HepG2 (cell line): ENCODE data around the gene C9orf50. TPM values are rescaled to one million over a fixed set of nuclear protein-coding genes. Genes with fewer than 3 reads are reported as not detected.

Experiments used
- E2F2 ChIP-seq: sonication (generic); formaldehyde crosslinking; IDR thresholded peaks from 2 replicates; pipeline ENCODE4 v1.4.0; 2020; ENCODE audit warnings: missing genetic modification reagents, borderline replicate concordance
- KMT2A ChIP-seq: sonication (generic); formaldehyde crosslinking; IDR thresholded peaks from 2 replicates; pipeline ENCODE4 v1.4.0; 2020; ENCODE audit warnings: missing genetic modification reagents
- NCOA5 ChIP-seq: sonication (generic); formaldehyde crosslinking; IDR thresholded peaks from 2 replicates; pipeline ENCODE4 v1.4.0; 2020; ENCODE audit warnings: missing genetic modification reagents
- PAWR ChIP-seq: sonication (generic); formaldehyde crosslinking; IDR thresholded peaks from 2 replicates; pipeline ENCODE4 v1.4.0; 2020; ENCODE audit warnings: missing genetic modification reagents, mild to moderate bottlenecking, borderline replicate concordance
- RERE ChIP-seq: IDR thresholded peaks from 2 replicates; pipeline ENCODE4 v1.6.1; 2016; ENCODE audit warnings: low read depth, missing genetic modification reagents, missing compliant biosample characterization
- ZBTB21 ChIP-seq: sonication (generic); formaldehyde crosslinking; IDR thresholded peaks from 2 replicates; pipeline ENCODE4 v1.4.0; 2020; ENCODE audit warnings: missing genetic modification reagents
- ZBTB7A ChIP-seq: sonication (generic); formaldehyde crosslinking; IDR thresholded peaks from 2 replicates; pipeline ENCODE4 v1.8.0; 2022; ENCODE audit warnings: mild to moderate bottlenecking, missing genetic modification reagents
- ZFP36L2 ChIP-seq: sonication (generic); formaldehyde crosslinking; IDR thresholded peaks from 2 replicates; pipeline ENCODE4 v1.4.0; 2020; ENCODE audit warnings: missing genetic modification reagents
- ZNF747 ChIP-seq: sonication (generic); formaldehyde crosslinking; IDR thresholded peaks from 2 replicates; pipeline ENCODE4 v1.8.1; 2023; ENCODE audit warnings: missing genetic modification reagents, mild to moderate bottlenecking, borderline replicate concordance
- ZSCAN29 ChIP-seq: sonication (generic); formaldehyde crosslinking; conservative IDR thresholded peaks from 2 replicates; pipeline ENCODE4 v1.4.0; 2020; ENCODE audit warnings: mild to moderate bottlenecking, missing genetic modification reagents
- polyA plus RNA-seq, 8 experiments: library from polyadenylated mRNA; depleted of rRNA in 3 of 8; stranded (reverse) in 7 of 8; unstranded in 1 of 8; fragments of >200 nt; fragmentation: Illumina TruSeq in 4 of 8; extraction: Trizol in 4 of 8; gene quantifications; 2 replicates each; pipeline versions ENCODE4 v1.2.1 to v1.2.3, GENCODE V29; 2011 to 2016; ENCODE audit warnings: low read depth in 4 of 8, missing spikeins in 1 of 8, mixed read lengths in 1 of 8; ENCODE audit not compliant: insufficient read depth in 1 of 8
- total RNA-seq, 5 experiments: library from RNA; depleted of rRNA; stranded (reverse); fragments of >200 nt; fragmentation: Illumina TruSeq; extraction: Trizol; gene quantifications; 2 replicates each; pipeline ENCODE4 v1.2.3, GENCODE V29; 2016; ENCODE audit warnings: low read depth in 1 of 5
- TF ChIP-seq, protein P1 (sequence below): sonication (generic); formaldehyde crosslinking; IDR thresholded peaks from 2 replicates; pipeline ENCODE4 v1.8.1; 2023; ENCODE audit warnings: mild to moderate bottlenecking, missing genetic modification reagents
- TF ChIP-seq, protein P2 (sequence below): sonication (generic); formaldehyde crosslinking; IDR thresholded peaks from 2 replicates; pipeline ENCODE4 v1.5.0; 2020; ENCODE audit warnings: missing genetic modification reagents
- TF ChIP-seq, protein P3 (sequence below): sonication (generic); formaldehyde crosslinking; IDR thresholded peaks from 2 replicates; pipeline ENCODE4 v1.4.0; 2020; ENCODE audit warnings: mild to moderate bottlenecking, missing genetic modification reagents
- TF ChIP-seq, protein P4 (sequence below): sonication (generic); formaldehyde crosslinking; IDR thresholded peaks from 2 replicates; pipeline ENCODE4 v1.9.0; 2021; ENCODE audit warnings: missing genetic modification reagents, borderline replicate concordance

Gene C9orf50
- total and polyA plus RNA-seq, 2 of the 13 experiments (the other 11 are each of a cell fraction or from before 2014, with no cell fraction given), result not detected

GRCh38 chr9:129608561-129609481 lies 12.1 kb downstream of the C9orf50 start (continued):
- TF ChIP-seq RERE, result no peak
- no peak for TF ChIP-seq ZFP36L2 (CRISPR knock-in tag)
- TF ChIP-seq, protein P1, sequence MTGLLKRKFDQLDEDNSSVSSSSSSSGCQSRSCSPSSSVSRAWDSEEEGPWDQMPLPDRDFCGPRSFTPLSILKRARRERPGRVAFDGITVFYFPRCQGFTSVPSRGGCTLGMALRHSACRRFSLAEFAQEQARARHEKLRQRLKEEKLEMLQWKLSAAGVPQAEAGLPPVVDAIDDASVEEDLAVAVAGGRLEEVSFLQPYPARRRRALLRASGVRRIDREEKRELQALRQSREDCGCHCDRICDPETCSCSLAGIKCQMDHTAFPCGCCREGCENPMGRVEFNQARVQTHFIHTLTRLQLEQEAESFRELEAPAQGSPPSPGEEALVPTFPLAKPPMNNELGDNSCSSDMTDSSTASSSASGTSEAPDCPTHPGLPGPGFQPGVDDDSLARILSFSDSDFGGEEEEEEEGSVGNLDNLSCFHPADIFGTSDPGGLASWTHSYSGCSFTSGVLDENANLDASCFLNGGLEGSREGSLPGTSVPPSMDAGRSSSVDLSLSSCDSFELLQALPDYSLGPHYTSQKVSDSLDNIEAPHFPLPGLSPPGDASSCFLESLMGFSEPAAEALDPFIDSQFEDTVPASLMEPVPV (CRISPR knock-in tag), result no peak
- TF ChIP-seq ZBTB7A (CRISPR knock-in tag), result no peak
- TF ChIP-seq, protein P2, sequence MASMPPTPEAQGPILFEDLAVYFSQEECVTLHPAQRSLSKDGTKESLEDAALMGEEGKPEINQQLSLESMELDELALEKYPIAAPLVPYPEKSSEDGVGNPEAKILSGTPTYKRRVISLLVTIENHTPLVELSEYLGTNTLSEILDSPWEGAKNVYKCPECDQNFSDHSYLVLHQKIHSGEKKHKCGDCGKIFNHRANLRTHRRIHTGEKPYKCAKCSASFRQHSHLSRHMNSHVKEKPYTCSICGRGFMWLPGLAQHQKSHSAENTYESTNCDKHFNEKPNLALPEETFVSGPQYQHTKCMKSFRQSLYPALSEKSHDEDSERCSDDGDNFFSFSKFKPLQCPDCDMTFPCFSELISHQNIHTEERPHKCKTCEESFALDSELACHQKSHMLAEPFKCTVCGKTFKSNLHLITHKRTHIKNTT (CRISPR knock-in tag), result no peak
- peak; percentile 15; the same call in 1 of the 2 replicates for TF ChIP-seq KMT2A (CRISPR knock-in tag)
- TF ChIP-seq, protein P3, sequence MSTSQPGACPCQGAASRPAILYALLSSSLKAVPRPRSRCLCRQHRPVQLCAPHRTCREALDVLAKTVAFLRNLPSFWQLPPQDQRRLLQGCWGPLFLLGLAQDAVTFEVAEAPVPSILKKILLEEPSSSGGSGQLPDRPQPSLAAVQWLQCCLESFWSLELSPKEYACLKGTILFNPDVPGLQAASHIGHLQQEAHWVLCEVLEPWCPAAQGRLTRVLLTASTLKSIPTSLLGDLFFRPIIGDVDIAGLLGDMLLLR (CRISPR knock-in tag), result no peak
- no peak for TF ChIP-seq PAWR (CRISPR knock-in tag)
- no peak for TF ChIP-seq ZBTB21 (CRISPR knock-in tag)
- TF ChIP-seq ZNF747 (CRISPR knock-in tag), result no peak
- TF ChIP-seq, protein P4, sequence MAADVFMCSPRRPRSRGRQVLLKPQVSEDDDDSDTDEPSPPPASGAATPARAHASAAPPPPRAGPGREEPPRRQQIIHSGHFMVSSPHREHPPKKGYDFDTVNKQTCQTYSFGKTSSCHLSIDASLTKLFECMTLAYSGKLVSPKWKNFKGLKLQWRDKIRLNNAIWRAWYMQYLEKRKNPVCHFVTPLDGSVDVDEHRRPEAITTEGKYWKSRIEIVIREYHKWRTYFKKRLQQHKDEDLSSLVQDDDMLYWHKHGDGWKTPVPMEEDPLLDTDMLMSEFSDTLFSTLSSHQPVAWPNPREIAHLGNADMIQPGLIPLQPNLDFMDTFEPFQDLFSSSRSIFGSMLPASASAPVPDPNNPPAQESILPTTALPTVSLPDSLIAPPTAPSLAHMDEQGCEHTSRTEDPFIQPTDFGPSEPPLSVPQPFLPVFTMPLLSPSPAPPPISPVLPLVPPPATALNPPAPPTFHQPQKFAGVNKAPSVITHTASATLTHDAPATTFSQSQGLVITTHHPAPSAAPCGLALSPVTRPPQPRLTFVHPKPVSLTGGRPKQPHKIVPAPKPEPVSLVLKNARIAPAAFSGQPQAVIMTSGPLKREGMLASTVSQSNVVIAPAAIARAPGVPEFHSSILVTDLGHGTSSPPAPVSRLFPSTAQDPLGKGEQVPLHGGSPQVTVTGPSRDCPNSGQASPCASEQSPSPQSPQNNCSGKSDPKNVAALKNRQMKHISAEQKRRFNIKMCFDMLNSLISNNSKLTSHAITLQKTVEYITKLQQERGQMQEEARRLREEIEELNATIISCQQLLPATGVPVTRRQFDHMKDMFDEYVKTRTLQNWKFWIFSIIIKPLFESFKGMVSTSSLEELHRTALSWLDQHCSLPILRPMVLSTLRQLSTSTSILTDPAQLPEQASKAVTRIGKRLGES (CRISPR knock-in tag), result no peak
- no peak for TF ChIP-seq NCOA5 (CRISPR knock-in tag)
- TF ChIP-seq ZSCAN29 (CRISPR knock-in tag), result no peak
- no peak for TF ChIP-seq E2F2
